Measurements from ENCODE around the gene ATG10. TPM values are rescaled to one million over a fixed set of nuclear protein-coding genes. Genes with fewer than 3 reads are reported as not detected.

ATG10 gene
- total RNA-seq, 1 experiment from 2014 or later, result 12.2 TPM

DNA sequence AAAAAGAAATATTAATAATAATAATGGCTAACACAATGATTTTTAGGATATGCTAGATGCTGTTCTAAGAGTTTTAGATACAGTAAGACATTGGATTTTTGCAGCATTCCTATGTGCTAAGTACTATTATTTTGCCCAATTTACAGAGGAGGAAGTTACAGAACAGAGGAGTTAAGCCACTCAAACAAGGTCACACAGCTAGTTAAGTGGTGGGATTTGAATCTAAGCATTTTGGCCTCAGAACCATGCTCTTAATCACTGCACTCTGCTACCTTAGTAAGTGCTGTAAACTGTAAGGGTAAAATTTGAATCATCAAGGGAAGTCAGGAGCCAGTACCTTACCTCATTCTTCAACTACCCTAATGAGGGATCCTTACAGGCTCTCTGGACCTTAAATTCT is 280.9 kb downstream of the ATG10 start:
- POLR2A ChIA-PET, result no interaction called here

GRCh38 chr5:82255844-82256243 is 284.0 kb downstream of the ATG10 start:
- H3K36me3 Mint-ChIP-seq, result no peaks in the 10 kb centered on the region
- no peak for DNase-seq (ENCODE audit: low spot score)
- POLR2A ChIA-PET, result no interaction called here
- CTCF ChIA-PET, result interaction anchor here (1.5 to 3.1 kb wide), 2 partner anchors 91 to 399 kb away, joined by 4 to 10 read pairs; no protein-coding TSS in a partner anchor
- no peak overlapping the region for H3K4me3 Mint-ChIP-seq
- no peaks in the 10 kb centered on the region for H3K9me3 Mint-ChIP-seq
- peaks cover 24% of the 10 kb centered on the region for H3K4me1 Mint-ChIP-seq
- H3K27ac Mint-ChIP-seq, result no peak overlapping the region
- H3K27me3 Mint-ChIP-seq (ENCODE audit: low read depth), result no peaks in the 10 kb centered on the region
- ATAC-seq, result no peak
- TF ChIP-seq MXD4 (CRISPR knock-in tag; IDR thresholded peaks at IDR 0.05; ENCODE audit: borderline replicate concordance) (no peak), TP53 (CRISPR knock-in tag; IDR thresholded peaks at IDR 0.05) (no peak), CBFB (CRISPR knock-in tag; IDR thresholded peaks at IDR 0.05; ENCODE audit: low read depth) (no peak), ZNF396 (CRISPR knock-in tag; IDR thresholded peaks at IDR 0.05; ENCODE audit: borderline replicate concordance) (no peak), ZNF219 (CRISPR knock-in tag; IDR thresholded peaks at IDR 0.05; ENCODE audit: borderline replicate concordance) (no peak), NFE2L1 (CRISPR knock-in tag; IDR thresholded peaks at IDR 0.05) (no peak), ZNF232 (CRISPR knock-in tag; IDR thresholded peaks at IDR 0.05) (no peak), ZNF121 (CRISPR knock-in tag; IDR thresholded peaks at IDR 0.05) (no peak), AFF4 (CRISPR knock-in tag; IDR thresholded peaks at IDR 0.05; ENCODE audit: borderline replicate concordance) (no peak), MYBL2 (CRISPR knock-in tag; IDR thresholded peaks at IDR 0.05) (no peak), KAT7 (CRISPR knock-in tag; IDR thresholded peaks at IDR 0.05; ENCODE audit: borderline replicate concordance) (no peak), NFYB (CRISPR knock-in tag; conservative IDR thresholded peaks at IDR 0.05; ENCODE audit: low read depth) (no peak), CREB1 (CRISPR knock-in tag; IDR thresholded peaks at IDR 0.05) (no peak), ZNF263 (CRISPR knock-in tag; IDR thresholded peaks at IDR 0.05; ENCODE audit: low read depth) (no peak), NFATC4 (CRISPR knock-in tag; IDR thresholded peaks at IDR 0.05) (no peak)
- TF ChIP-seq, protein P1, sequence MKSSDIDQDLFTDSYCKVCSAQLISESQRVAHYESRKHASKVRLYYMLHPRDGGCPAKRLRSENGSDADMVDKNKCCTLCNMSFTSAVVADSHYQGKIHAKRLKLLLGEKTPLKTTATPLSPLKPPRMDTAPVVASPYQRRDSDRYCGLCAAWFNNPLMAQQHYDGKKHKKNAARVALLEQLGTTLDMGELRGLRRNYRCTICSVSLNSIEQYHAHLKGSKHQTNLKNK (CRISPR knock-in tag; IDR thresholded peaks at IDR 0.05), result no peak
- TF ChIP-seq, protein P2, sequence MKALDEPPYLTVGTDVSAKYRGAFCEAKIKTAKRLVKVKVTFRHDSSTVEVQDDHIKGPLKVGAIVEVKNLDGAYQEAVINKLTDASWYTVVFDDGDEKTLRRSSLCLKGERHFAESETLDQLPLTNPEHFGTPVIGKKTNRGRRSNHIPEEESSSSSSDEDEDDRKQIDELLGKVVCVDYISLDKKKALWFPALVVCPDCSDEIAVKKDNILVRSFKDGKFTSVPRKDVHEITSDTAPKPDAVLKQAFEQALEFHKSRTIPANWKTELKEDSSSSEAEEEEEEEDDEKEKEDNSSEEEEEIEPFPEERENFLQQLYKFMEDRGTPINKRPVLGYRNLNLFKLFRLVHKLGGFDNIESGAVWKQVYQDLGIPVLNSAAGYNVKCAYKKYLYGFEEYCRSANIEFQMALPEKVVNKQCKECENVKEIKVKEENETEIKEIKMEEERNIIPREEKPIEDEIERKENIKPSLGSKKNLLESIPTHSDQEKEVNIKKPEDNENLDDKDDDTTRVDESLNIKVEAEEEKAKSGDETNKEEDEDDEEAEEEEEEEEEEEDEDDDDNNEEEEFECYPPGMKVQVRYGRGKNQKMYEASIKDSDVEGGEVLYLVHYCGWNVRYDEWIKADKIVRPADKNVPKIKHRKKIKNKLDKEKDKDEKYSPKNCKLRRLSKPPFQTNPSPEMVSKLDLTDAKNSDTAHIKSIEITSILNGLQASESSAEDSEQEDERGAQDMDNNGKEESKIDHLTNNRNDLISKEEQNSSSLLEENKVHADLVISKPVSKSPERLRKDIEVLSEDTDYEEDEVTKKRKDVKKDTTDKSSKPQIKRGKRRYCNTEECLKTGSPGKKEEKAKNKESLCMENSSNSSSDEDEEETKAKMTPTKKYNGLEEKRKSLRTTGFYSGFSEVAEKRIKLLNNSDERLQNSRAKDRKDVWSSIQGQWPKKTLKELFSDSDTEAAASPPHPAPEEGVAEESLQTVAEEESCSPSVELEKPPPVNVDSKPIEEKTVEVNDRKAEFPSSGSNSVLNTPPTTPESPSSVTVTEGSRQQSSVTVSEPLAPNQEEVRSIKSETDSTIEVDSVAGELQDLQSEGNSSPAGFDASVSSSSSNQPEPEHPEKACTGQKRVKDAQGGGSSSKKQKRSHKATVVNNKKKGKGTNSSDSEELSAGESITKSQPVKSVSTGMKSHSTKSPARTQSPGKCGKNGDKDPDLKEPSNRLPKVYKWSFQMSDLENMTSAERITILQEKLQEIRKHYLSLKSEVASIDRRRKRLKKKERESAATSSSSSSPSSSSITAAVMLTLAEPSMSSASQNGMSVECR (CRISPR knock-in tag; IDR thresholded peaks at IDR 0.05; ENCODE audit: borderline replicate concordance), result no peak
- TF ChIP-seq, protein P3, sequence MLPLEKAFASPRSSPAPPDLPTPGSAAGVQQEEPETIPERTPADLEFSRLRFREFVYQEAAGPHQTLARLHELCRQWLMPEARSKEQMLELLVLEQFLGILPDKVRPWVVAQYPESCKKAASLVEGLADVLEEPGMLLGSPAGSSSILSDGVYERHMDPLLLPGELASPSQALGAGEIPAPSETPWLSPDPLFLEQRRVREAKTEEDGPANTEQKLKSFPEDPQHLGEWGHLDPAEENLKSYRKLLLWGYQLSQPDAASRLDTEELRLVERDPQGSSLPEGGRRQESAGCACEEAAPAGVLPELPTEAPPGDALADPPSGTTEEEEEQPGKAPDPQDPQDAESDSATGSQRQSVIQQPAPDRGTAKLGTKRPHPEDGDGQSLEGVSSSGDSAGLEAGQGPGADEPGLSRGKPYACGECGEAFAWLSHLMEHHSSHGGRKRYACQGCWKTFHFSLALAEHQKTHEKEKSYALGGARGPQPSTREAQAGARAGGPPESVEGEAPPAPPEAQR (CRISPR knock-in tag; IDR thresholded peaks at IDR 0.05), result no peak

More for the DNA sequence above, 280.9 kb downstream of the ATG10 start:
- Mint-ChIP-seq H3K4me1 (peaks cover 17% of the 10 kb centered on the region), H3K4me3 (no peak overlapping the region), H3K27ac (no peak overlapping the region), H3K27me3 (ENCODE audit: low read depth) (no peaks in the 10 kb centered on the region), H3K36me3 (no peaks in the 10 kb centered on the region), H3K9me3 (no peaks in the 10 kb centered on the region)
- no peak for TF ChIP-seq ZNF232 (CRISPR knock-in tag; IDR thresholded peaks at IDR 0.05)
- CTCF ChIA-PET, result no interaction called here
- DNase-seq (ENCODE audit: low spot score), result no peak
- ATAC-seq, result no peak

Data from WTC11 (cell line).